Stimulated activated CD4-positive, alpha-beta T cell treated with anti-CD3 and anti-CD28 coated beads, Interleukin-12 subunit alpha, Interleukin-12 subunit beta, amount 100 ng/mL, for 48 hours (primary cell): ENCODE measurements around the gene ACBD4.
"Not testable (repeated sequence)": the region's sequence is repeated elsewhere in the genome, so short reads cannot be mapped to it uniquely, and the experiment has no call there.

Experiments used
- DNase-seq, 3 donors: peaks; one replicate each; pipeline ENCODE4 v3.0.0-alpha.2; 2020; ENCODE audit warnings: low read depth in 2 of 3, low spot score in 1 of 3

Gene ACBD4

DNA sequence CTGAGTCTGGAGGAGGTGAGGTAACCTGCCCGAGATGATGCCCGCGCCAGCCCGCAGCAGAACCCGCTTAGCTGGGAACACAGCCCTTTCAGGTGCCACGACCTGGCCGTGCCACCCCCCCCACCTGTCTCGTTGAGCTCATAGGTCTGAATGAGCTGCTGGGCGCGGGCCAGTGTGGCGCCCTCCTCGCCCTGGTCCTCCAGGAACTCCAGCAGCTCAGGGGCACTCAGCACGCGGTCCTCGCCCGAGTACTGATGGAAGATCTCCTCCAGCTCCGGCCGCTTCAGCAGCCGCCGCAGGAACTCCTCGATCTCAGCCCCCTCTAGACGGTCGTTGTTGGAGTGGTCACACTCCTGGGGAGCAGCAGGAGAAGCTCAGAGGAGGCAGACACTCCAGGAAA, 16.8 kb upstream of the ACBD4 start:
- DNase-seq: no peak

DNA sequence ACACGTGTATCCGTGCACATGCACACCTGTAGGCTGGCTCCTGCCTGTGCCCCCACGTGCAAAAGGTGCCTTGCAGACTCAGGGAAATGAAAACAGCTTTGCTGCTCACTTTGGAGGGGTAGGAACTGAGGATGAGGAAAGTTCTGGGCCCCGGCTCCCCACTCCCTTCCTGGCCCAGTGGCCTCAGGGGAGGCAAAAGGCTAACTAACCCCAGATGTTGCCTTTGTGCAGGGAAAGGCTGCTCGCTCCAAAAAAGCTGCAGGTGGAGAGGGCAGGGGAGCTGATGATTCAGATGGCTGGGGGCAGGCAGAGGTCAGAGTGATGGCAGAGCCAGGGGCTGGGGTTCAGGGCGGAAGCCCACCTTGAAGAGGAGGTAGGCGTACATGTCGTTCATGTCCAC, 15.5 kb upstream of the ACBD4 start:
- DNase-seq: no peak

DNA sequence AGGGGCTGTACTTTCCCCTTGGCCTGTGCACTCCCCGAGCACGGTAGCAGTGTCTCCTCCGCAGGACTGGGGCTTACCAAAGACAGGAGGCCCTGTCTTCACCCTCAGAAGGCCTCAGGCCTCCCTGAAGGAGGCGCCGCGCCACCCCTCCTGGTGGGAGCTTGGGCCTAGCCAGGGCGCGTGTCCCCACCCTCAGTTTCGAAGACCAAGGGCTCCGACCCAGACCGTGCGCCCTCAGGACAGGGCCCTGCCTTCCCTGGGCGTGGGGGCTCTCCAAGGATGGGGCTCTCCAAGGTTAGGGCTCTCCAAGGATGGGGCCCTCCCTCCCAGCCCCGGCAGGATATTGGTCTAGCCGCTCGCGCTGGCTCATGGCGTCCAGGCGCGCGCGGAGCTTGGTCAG, 14.9 kb upstream of the ACBD4 start:
- DNase-seq: no peak

DNA sequence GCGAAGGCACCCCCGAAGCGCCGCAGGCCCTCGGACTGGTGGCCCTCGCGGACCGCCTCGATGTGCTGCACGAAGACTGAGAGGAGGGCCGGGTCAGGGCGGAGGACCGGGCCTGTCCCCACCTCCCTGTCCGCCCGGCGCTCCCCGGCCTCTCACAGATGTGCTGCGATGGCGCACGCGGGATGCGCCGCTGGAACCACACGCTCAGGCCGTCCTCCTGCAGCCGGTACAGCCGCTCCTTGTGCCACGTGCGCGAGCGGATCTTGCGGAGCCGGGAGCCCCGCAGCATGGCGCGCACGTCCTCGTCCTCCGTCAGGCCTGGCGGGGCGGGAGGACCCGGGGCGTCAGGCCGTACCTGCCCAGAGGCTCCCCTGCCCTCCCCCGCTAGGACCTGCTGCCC, 14.4 kb upstream of the ACBD4 start:
- DNase-seq: no peak

DNA sequence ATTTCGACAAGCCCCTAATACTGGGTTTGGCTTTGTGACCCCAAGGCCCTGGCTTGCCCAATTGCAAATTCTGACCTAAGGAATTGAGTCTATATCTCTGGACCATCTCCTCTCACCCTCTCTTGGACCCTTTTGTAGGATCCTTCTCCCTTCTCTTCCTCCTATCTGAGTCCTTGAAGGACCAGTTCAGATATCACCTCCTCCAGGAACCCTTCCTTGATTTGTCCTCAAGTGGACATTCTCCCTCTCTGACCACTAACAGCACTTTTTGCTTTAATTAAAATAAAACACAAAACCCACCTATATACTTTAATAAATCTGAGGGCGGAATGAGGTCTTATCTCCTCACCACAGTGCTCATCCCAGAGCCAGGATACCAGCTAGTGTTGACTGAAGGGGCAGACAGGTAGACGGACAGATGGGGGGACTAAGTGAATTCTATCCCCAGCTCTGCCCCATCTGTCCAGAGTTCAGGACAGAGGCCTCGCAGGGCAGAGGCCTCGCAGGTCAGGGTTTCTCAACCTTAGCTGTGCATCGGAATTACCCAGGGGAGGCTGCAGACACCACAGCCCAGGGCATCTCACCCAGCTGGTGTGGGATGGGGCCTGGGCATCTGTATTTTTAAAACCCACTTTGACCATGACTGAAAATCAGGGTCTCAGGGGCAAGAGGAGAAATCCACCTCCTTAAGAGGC, 12.3 kb upstream of the ACBD4 start:
- DNase-seq: no peak

DNA sequence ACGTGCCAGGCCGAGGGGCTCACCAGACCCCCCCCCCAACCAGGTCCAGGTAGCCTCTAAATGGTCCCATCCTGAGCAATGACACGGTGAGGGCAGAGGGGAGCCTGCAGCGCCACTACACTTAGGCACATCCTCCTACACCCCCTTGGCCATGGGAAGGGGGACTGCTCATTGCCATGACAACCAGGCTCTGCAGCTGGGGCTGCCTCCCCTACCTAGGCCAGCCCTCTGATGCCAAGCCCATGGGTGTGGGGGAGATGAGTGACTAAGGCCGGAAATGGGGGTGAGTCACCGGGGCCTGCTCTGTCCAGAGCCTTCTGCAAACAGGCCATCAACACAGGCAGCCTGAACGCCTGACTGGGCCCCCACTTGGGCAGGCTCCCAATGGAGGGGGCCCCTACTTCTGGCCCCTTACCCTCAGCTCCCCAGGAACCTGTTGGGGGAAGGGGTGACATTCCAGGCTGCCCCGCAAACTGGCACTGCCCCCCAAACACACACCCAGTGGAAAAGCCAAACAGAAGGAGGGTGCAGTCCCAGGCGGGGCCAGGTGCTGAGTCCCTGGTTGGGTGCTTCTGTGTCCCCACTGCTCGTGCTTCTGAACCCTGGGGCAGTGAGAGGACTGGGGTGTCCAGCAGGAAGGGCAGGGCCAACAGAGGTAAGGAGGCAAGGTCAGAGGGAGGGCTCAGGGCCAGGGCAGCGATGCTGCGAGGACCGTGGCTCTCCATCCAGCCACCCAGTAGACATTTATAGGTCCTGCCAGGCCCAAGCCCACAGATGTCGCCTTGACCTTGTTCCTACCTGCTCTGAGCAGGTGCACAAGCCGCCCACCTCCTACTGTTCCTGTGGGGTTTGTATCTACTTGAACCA, 11.3 kb upstream of the ACBD4 start:
- no peak for DNase-seq

DNA sequence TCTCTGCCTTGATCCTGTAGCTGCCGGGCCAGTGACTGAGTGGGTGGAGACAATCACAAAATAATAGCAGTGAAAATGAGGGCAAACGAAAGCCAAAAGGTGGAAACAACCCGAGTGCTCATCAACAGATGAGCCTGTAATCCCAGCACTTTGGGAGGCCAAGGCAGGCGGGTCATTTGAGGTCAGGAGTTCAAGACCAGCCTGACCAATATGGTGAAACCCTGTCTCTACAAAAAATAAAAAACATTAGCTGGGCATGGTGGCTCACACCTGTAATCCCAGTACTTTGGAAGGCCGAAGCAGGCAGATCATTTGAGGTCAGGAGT, 10.7 kb upstream of the ACBD4 start:
- DNase-seq: not testable (repeated sequence)

DNA sequence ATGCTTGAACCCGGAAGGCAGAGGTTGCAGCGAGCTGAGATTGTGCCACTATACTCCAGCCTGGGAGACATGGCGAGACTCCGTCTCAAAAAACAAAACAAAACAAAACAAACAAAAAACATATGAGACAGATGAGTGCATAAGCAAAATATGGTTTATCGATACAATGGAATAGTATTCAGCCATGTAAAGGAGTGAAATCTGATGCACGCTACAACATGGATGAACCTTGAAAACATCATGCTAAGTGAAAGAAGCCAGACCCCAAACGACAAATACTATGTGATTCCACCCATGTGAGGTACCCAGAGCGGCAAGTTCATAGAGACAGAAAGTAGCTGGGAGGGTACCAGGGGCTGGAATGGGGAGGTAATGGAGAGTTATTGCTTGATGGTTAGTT, 10.0 kb upstream of the ACBD4 start:
- DNase-seq: no peak

DNA sequence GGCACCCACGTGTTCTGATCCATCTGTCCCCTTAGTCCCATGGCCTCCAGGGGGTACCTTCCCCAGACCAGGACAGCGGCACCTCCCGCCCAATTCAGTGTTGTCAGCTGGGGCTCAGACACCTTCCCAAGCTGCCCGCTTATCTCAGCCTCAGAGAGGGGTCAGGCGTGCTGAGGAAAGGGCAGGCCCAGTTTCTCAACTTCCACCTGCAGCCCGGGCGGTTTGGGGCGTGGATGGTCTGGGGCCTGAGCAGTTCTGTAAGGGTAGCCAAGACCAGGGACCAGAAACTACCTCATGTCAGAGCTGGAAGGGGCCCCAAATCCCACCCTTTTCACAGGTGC, 8.3 kb upstream of the ACBD4 start:
- no peak for DNase-seq

DNA sequence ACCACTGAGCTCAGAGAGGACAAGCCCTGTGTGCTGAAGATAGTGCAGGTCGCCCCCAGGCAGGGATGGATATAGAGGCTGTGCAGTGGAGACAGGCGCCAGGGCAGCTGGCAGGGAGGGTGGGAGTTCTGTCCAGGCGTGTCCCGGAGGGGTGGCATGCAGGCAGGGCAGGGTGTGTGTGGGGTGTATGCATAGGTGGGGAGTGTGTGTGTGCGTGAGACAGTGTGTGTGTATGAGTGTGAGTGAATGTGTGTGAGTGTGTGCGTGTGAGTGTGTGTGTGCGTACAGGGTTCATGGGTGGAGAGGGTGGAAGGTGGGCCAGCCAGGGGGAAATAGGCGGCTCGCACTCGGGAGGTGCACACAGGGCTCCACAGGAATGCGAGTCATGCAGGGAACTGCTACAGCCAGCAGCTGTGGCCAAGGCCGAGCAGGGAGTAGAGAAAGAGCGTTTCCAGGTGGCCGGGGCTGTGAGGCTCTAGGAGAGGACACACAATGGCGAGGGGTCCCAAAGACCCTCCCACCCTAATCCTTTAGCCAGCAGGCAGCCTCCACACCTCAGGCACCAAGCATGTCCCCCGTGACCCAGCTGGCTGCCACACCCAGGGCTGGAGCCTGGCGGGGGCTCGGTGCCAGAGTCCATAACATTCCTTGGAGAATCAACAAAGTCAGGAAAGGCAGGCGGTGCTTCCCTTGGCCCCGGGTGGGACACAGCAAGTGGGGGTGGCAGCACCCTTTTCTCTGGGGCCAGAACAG, 7.8 kb upstream of the ACBD4 start:
- DNase-seq: no peak

DNA sequence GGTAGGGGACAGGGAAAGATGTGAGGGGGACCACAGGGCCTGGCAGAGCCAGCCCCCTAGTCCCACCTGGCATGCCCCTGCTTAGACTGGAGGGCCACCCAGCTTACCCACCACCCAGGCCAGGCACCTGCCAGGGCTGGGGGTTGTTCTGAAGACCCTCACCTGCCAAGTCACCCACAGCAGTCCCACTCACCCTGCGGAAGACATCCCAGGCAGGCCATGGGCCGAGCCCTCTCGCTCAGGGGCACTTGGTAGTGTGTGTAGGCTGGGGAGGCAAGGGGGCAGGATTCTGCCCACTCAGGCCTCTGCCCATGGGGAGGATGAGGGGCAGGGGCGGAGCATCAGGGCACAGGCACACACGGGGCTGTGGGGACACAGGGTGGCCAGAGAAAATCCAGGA, 7.2 kb upstream of the ACBD4 start:
- DNase-seq: no peak

DNA sequence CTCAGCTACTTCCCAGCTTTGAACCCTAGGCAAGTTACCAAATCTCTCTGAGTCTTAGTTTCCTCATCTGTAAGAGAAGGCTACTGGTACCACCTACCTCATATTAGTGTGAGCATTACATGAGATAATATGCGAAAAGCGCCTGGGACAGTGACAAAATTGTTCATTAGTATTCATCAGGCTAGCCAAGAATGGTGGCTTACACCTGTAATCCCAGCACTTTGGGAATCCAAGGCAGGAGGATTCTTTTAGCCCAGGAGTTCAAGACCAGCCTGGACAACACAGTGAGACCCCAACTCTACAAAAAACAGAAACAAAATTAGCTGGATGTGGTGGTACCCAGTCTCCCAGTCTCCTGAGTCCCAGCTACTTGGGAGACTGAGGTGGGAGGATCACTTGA, 6.5 kb upstream of the ACBD4 start:
- DNase-seq: no peak

DNA sequence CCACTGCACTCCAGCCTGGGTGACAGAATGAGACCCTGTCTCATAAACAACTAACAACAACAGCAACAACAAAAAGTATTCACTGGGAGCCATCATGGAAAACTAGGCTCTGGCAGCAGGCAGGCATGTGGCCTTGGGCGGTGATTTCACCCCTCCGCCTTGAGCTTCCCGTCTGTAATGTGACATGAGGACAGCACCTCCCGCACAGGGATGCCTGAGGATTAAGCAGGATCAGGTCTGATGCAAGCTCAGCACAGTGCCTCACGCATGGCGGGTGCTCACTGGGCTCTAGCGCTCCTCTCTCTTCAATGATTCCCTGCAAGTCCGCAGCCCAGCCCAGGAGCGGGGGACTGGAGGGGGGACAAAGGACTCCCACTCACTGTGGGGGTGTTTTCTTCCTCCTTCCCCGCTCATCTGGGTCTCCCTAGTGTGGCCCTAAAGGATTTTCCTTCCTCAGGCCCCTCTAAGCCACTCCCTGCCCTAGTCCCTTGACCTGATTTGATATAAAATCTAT, 6.0 kb upstream of the ACBD4 start:
- no peak for DNase-seq

DNA sequence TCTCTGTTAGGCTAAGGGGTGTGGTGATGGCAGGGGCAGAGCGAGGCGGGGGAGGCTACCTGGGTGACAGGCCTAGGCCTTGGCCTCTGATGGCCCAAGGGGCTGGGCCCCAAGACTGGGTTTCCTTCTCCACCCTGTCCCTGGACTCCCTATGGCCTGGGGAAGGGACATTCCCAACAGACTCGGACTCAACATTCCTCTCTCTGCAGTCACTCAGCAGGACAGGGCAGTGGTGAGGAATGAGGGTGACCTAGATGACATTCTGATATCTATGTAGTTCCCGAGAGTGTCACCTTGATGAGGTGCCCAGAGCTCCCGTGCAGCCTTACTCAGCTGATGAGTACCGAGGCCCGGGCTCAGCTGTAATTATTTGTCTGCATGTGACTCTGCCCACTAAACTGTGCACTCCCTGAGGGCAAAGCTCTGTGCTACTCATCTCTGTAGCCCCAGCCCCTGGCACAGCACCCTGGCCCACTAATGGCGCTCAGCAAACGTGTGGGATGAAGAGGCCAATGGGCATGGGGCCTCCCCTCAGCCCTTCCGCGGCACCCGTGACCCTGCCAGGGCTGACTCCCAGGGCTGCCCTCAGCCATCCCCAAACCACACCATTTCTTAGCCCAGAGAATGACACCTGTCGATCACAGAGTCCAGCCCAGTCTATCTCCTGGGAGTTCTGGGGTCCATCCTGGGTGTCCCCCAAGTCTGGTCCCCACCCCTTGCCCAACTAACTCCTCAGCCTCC, 5.4 kb upstream of the ACBD4 start:
- DNase-seq: no peak

DNA sequence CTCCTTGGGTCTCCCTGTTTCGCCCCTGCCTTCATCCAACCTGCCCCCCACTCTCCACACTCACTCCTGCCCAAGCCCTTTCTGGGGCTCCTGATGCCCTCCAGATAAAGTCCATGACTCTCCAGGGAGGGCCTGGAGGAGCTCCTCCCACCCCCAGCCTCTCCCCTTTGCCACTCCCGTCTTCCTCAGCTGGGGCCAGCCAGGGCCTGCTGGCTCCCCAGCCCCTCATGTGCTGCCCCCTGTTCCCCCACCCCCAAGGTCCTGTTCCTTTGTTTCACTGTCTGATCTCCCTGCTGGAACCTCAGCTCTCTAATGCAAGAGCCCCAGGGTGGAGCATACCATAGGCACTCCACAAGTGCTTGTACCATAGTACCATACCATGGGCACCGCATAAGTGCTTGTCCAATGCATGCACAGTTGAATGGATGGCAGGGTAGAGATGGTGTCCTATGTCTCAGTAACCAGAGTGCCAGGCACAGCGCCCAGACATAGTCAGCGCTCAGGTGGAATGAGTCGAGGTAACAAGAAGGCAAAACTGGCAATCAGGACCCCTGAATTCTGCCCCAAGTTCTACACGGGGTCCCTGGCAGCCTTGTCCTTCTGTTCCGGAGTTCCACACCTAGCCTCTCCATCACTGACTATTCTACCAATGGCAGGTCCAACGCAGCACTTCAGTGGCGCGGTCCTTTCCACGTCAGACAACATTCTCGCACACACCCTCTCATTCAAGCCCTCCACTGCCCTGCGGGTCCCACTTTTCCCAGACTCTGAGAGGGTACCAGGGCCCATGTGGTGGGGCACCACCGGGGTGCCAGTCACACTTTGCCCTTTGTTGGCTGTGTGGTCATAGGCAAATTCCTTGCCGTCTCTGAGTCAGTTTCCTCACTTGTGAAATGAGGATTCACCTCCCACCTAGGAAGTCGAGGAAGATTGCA, 4.5 kb upstream of the ACBD4 start:
- no peak for DNase-seq

DNA sequence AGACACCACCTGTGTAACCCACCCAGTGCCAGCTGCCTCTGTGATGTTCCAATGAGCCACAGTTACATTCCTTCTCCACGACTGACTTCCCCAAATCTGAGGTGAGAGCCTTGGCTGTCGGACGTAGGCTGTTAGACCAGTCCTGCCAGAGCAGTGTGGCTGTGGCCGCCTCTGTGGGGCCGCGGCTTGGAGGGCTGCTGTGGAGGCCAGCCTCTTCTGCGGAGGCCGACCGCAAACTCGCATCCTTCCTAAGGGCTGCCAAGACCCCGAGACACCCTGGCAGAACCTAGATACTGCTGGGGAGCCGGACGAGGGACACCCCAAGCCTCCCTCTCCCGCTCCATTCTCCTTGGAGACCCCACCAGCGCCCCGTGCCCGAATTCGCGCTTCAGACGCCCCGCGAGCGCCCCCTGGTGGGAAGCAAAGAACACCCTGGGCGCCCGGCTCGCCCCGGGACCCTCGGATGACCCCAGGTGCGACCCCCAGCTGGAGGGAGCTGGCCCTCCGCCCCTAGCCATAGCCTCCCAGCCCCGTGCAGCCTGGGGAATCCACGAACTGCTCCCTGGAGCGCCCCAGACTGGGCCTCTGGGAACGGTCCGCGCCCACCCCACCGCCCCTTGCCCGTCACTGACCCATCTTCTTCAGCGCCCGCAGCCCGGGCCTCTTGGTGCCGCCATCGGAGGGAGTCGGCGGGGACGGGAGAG, 3.7 kb upstream of the ACBD4 start:
- peak in 1 of 3 donors; percentile 34 for DNase-seq

DNA sequence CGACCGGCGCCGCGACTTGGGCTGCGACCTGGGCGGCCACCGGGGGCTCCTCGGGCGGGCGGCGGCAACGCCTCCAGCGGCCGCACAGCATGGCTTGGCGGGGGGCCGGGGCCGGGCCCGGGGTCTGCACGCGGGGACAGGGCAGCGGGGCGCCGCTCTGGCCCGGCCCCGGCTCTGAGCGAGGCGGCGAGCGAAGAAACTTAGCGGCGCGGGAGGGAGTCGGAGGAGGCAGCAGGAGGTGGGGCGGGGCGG, 3.2 kb upstream of the ACBD4 start, which contains the start of gene PLCD3:
Gene PLCD3 (minus strand): TSS at position 196 of the 252 bp plus-strand sequence. CDS start 105 bp downstream, at position 91.
- DNase-seq: peak in 2 of 3 donors; percentile 25 to 66

DNA sequence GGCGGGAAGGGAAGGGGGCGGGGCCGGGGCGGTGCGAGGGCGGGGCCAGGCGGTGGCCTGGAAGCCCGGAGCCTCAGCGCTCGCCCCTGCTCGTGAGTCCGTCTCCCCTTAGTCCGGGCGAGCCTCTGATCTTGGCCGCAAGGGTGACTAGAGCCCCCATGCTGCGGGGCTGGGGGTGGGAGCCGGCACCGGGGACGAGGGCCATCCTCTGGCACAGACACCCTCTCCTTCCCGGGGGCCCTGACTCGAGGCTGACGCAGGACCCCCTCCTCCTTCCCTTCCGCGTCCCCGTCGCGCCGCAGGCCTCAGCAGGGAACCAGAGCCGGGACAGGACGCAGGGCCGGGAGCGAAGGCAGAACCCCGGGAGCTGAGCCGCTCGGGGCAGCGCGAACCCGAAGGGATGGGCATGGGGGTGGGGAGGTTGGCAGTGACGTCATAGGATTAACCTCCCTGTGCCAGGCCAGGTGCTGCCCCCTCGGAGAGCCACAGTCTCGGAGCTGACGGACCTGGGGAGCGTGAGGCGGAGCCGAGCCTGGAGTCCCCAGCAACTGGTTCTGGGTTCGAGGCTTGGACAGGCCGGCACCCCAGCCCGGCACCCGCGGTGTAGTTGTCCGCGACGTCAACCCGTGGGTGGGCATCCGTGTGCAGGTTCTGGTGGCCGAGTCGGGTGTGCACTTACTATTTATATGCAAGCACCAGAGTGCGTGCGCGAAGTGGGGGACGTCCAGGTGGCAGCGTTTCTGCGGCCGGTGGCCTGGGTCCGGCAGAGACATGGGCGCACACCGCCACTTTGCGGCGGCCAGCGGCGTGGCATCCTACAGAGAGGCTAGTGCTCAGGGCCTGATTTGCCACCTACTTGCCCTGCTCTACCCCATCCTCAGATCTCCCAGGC, 2.7 kb upstream of the ACBD4 start:
- peak in 2 of 3 donors; percentile 52 to 53 for DNase-seq
